DLD1 (cell line): ENCODE measurements around the gene DPH2.

Experiments used
- in situ Hi-C: cut with HindIII; loops from 2 replicates; pipeline ENCODE4 v1.10.0; 2017; ENCODE audit warnings: low sequenced_read_pairs

The DPH2 gene, protein sequence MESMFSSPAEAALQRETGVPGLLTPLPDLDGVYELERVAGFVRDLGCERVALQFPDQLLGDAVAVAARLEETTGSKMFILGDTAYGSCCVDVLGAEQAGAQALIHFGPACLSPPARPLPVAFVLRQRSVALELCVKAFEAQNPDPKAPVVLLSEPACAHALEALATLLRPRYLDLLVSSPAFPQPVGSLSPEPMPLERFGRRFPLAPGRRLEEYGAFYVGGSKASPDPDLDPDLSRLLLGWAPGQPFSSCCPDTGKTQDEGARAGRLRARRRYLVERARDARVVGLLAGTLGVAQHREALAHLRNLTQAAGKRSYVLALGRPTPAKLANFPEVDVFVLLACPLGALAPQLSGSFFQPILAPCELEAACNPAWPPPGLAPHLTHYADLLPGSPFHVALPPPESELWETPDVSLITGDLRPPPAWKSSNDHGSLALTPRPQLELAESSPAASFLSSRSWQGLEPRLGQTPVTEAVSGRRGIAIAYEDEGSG

GRCh38 chr1:43969746-43970466, at the start of gene DPH2:
Gene DPH2, plus strand, starts transcription at chr1:43970010. Its CDS starts 166 bp downstream, at chr1:43970176.
- in situ Hi-C loops = loop anchor here (5.0 kb wide), 1 partner anchor 203 kb away; no protein-coding TSS in a partner anchor

- in situ Hi-C loops = no loop called here
Observed at GRCh38 chr1:43921022-43921421, 48.8 kb upstream of the DPH2 start.

DNA sequence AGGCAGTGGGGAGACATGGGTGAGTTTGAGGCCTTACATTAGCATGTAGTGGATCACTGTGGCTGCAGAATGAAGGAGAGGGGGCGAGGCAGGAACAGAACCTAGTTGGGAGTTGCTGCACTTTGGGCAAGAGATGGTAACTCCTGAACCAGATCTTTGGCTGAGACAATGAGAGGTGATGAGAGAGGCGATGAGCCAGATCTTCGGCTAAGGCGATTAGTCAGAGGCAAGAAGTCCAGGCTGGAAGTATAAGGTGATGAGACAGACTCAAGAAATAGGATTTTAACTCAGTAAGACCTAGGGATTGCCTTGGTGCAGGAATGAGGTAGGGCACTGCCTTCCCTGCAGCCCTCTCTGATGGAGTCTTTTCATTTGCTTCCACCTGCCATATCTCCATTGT, 45.3 kb upstream of the DPH2 start:
- in situ Hi-C loops = no loop called here

GRCh38 chr1:43925846-43926245, 44.0 kb upstream of the DPH2 start:
- in situ Hi-C loops = no loop called here

DNA sequence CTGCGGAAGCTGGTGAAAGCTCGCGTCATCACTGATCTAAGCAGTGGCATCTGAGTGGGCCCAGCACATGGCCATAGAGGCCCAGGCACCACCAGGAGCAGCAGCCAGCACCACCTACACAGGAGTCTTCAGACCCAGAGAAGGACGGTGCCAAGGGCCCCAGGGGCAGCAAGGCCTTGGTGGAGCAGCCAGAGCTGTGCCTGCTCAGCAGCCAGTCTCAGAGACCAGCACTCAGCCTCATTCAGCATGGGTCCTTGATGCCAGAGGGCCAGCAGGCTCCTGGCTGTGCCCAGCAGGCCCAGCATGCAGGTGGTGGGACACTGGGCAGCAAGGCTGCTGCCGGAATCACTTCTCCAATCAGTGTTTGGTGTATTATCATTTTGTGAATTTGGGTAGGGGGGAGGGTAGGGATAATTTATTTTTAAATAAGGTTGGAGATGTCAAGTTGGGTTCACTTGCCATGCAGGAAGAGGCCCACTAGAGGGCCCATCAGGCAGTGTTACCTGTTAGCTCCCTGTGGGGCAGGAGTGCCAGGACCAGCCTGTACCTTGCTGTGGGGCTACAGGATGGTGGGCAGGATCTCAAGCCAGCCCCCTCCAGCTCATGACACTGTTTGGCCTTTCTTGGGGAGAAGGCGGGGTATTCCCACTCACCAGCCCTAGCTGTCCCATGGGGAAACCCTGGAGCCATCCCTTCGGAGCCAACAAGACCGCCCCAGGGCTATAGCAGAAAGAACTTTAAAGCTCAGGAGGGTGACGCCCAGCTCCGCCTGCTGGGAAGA, 39.5 kb upstream of the DPH2 start:
- in situ Hi-C loops = no loop called here

DNA sequence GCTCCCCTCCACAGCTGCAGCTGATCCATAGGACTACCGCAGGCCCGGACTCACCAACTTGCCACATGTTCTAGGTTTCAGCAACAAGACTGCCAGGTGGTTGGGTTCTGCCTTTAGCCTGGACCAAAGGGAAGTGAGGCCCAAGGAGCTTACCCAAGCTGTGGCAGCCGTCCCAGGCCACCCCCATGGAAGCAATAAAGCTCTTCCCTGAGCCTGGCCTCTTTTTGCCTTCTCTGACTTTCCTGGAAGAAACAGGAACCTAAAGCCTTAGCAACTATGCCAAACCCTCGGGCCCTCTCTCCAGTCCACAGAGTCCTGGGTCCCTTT, 38.9 kb upstream of the DPH2 start:
- in situ Hi-C loops = no loop called here

GRCh38 chr1:43931711-43932660, 37.8 kb upstream of the DPH2 start:
- in situ Hi-C loops = no loop called here

DNA sequence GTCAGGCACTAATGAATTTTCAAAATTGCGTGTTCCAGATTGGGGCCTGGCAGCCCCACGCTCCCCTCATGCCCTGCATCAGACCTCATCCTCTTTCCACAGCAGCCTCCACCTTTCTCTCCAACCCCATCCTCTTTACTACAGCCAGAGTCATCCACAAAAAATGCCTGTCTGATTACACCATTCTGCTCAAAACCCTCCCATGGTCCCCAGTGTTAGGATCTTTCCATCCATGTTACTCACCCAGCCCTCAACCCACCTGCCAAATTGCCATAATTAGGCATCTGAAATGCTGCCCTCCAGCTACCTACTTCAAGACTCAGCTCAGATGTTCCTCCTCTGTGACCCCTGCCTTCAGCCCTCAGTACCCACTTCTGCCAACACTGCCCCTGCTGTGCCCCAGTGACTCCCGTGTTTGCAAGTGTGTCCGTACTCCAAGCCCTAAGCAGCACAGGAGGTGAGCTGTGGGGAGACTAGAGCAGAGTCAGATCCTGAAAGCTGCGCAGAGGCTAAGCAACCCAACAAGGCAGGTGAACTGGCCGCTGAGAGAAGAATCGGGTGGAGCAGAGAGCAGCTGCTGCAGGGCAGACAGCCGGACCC, 36.9 kb upstream of the DPH2 start:
- in situ Hi-C loops = no loop called here

GRCh38 chr1:43933386-43934100, 36.3 kb upstream of the DPH2 start, which contains the start of gene ARTN:
Gene ARTN, plus strand, starts transcription at chr1:43933801. Its CDS starts 1,856 bp downstream, at chr1:43935657.
- in situ Hi-C loops = no loop called here

DNA sequence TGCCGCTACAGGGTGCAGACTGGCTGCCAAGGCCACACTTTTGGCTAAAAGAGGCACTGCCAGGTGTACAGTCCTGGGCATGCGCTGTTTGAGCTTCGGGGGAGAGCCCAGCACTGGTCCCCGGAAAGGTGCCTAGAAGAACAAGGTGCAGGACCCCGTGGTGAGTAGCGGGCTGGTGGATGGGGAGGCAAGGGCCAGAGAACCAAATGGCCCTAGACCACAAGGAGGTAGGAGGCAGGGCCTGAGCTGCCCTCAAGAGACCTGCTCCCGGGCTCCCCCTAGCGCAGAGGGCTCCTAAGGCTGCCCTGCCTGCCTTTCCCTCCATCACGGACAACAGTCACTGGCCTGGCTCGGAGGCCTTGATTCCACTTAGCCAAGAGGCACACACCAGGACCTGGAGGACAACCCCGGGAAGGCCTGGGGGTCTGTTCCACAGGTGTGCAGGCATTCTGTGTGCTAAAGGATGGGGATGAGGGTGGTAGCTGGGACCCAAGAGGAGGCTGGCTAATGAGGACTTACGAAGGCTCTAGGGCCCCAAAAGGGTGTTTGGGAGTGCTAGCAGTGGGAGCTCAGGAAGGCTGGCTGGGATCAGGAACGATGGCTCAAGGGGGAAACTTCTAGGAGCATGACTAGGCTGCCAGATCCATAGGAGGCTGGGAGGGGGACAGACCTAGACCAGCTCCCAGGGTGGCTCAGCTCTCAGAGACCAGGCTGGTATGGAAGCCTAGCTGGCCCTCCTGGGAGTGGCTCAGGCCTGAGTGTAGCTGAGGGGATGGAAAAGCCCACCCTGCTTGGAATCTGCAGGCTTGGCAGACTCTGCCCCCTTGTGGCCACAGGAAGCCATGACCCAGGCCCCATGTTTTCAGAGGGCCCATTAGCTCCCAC, 35.5 kb upstream of the DPH2 start:
- in situ Hi-C loops = no loop called here

- in situ Hi-C loops = loop anchor here (5.0 kb wide), 1 partner anchor 98 kb away; no protein-coding TSS in a partner anchor
Observed at GRCh38 chr1:43934986-43935324, 34.9 kb upstream of the DPH2 start.

DNA sequence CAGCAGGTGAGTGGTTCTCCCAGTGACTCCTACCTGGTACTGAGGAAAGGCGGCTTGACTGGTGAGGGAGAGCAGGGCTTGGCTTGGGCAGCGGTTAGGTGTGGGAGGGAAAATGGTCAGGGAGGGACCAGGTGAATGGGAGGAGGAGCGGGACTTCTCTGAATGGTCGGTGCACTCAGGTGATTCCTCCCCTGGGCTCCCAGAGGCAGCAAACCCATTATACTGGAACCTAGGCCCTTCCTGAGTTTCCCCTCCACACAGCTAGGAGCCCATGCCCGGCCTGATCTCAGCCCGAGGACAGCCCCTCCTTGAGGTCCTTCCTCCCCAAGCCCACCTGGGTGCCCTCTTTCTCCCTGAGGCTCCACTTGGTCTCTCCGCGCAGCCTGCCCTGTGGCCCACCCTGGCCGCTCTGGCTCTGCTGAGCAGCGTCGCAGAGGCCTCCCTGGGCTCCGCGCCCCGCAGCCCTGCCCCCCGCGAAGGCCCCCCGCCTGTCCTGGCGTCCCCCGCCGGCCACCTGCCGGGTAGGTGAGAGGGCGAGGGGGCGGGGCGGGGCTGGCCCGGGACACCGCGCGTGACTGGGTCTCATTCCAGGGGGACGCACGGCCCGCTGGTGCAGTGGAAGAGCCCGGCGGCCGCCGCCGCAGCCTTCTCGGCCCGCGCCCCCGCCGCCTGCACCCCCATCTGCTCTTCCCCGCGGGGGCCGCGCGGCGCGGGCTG, 33.9 kb upstream of the DPH2 start:
- in situ Hi-C loops = loop anchor here (5.0 kb wide), 1 partner anchor 99 kb away; no protein-coding TSS in a partner anchor

GRCh38 chr1:43936431-43937151, 33.2 kb upstream of the DPH2 start:
- in situ Hi-C loops = loop anchor here (5.0 kb wide), 1 partner anchor 99 kb away; no protein-coding TSS in a partner anchor

GRCh38 chr1:43937179-43937865, 32.5 kb upstream of the DPH2 start:
- in situ Hi-C loops = loop anchor here (5.0 kb wide), 1 partner anchor 100 kb away; no protein-coding TSS in a partner anchor

GRCh38 chr1:43938383-43938782, 31.4 kb upstream of the DPH2 start:
- in situ Hi-C loops = loop anchor here (5.0 kb wide), 1 partner anchor 101 kb away; no protein-coding TSS in a partner anchor
